SK-N-SH (cell line): ENCODE data around the gene F11R. TPM values are rescaled to one million over a fixed set of nuclear protein-coding genes. Genes with fewer than 3 reads are reported as not detected.

Source experiments
- CTCF ChIA-PET: fragments of 300-600, 350-600 bp; formaldehyde crosslinking; extraction: SDS; loops from one replicate; lab custom pipeline; 2021; lab: Yijun Ruan, JAX
- POLR2A ChIA-PET: fragments of 350-600 bp; sonication (Branson Sonifier 250); formaldehyde crosslinking; extraction: SDS; loops from one replicate; lab custom pipeline; 2020; ENCODE audit warnings: antibody characterized with exemption, inconsistent platforms; lab: Yijun Ruan, JAX
- DNase-seq: peaks from one replicate; pipeline ENCODE4 v3.0.0; 2012
- H2AFZ ChIP-seq: fragments of 200-600 bp; sonication (generic); 2 replicates; pipeline ENCODE4 v1.8.1; 2016; ENCODE audit warnings: antibody characterized with exemption, mild to moderate bottlenecking, low read depth
- H3F3A ChIP-seq: fragments of 200-600 bp; sonication (generic); replicated peaks from 2 replicates; pipeline ENCODE3; 2016; ENCODE audit warnings: antibody characterized with exemption, mild to moderate bottlenecking; ENCODE audit not compliant: insufficient read depth
- H3K27ac ChIP-seq, 2 experiments: fragments of 200-500 bp in 1 of 2; fragments of 200-600 bp in 1 of 2; sonication (Bioruptor generic) in 1 of 2; sonication (generic), shearing (Covaris generic) in 1 of 2; 2 replicates each; pipeline versions ENCODE4 v1.5.1 to v1.6.1; 2014 to 2016; ENCODE audit warnings: low read depth in 2 of 2, inconsistent platforms in 1 of 2, low read length in 1 of 2, mild to moderate bottlenecking in 1 of 2, mixed read lengths in 1 of 2
- H3K27me3 ChIP-seq: fragments of 200-600 bp; sonication (generic), shearing (Covaris generic); 2 replicates; pipeline ENCODE4 v1.6.1; 2016; ENCODE audit warnings: mixed run types; ENCODE audit not compliant: insufficient read depth
- H3K36me3 ChIP-seq, 2 experiments: fragments of 200-500 bp in 1 of 2; fragments of 200-600 bp in 1 of 2; sonication (Bioruptor generic) in 1 of 2; sonication (generic) in 1 of 2; replicated peaks in 1 of 2; 2 replicates each; pipeline versions ENCODE3 to v1.5.1; 2014 to 2016; ENCODE audit warnings: low read length in 1 of 2, mild to moderate bottlenecking in 1 of 2; ENCODE audit not compliant: insufficient read depth in 2 of 2, control insufficient read depth in 1 of 2
- H3K4me1 ChIP-seq, 2 experiments: fragments of 200-500 bp in 1 of 2; fragments of 200-600 bp in 1 of 2; sonication (Bioruptor generic) in 1 of 2; sonication (generic), shearing (Covaris generic) in 1 of 2; 2 replicates each; pipeline versions ENCODE4 v1.5.1 to v1.6.1; 2014 to 2016; ENCODE audit warnings: low read depth in 1 of 2, low read length in 1 of 2, mixed run types in 1 of 2; ENCODE audit not compliant: insufficient read depth in 2 of 2, control insufficient read depth in 1 of 2
- H3K4me2 ChIP-seq: fragments of 200-600 bp; sonication (generic), shearing (Covaris generic); 2 replicates; pipeline ENCODE4 v1.6.1; 2017; ENCODE audit warnings: mixed run types
- H3K4me3 ChIP-seq, 2 experiments: fragments of 200-500 bp in 1 of 2; fragments of 200-600 bp in 1 of 2; sonication (Bioruptor generic) in 1 of 2; sonication (generic), shearing (Covaris generic) in 1 of 2; 2 replicates each; pipeline versions ENCODE4 v1.5.1 to v1.8.1; 2014 to 2016; ENCODE audit warnings: low read depth in 2 of 2, inconsistent platforms in 1 of 2, low read length in 1 of 2, mild to moderate bottlenecking in 1 of 2, mixed read lengths in 1 of 2, moderate library complexity in 1 of 2
- H3K79me2 ChIP-seq: fragments of 200-600 bp; sonication (generic); 2 replicates; pipeline ENCODE4 v1.8.1; 2017; ENCODE audit warnings: mild to moderate bottlenecking; ENCODE audit not compliant: insufficient read depth
- H3K9ac ChIP-seq: fragments of 200-600 bp; sonication (generic); 2 replicates; pipeline ENCODE4 v1.6.1; 2017; ENCODE audit warnings: mixed run types
- H3K9me2 ChIP-seq: fragments of 200-600 bp; sonication (generic); 2 replicates; pipeline ENCODE4 v1.6.1; 2017; ENCODE audit warnings: mixed run types
- H3K9me3 ChIP-seq: fragments of 200-600 bp; sonication (generic); 2 replicates; pipeline ENCODE4 v1.6.1; 2017; ENCODE audit warnings: mixed run types, mild to moderate bottlenecking, moderate library complexity
- H4K20me1 ChIP-seq: fragments of 200-600 bp; sonication (generic); 2 replicates; pipeline ENCODE4 v1.6.1; 2017; ENCODE audit warnings: mild to moderate bottlenecking, mixed run types; ENCODE audit not compliant: insufficient read depth
- CHD2 ChIP-seq: fragments of 150-350 bp; IDR thresholded peaks from 2 replicates; pipeline ENCODE4 v1.6.1; 2018; ENCODE audit warnings: low read length; ENCODE audit not compliant: partially characterized antibody
- EP300 ChIP-seq, 2 experiments: IDR thresholded peaks; 2 replicates each; pipeline versions ENCODE4 v1.4.0 to v1.6.1; 2012; ENCODE audit warnings: borderline replicate concordance in 1 of 2, low read depth in 1 of 2, low read length in 1 of 2
- FOSL2 ChIP-seq: IDR thresholded peaks from 2 replicates; pipeline ENCODE4 v1.4.0; 2012; ENCODE audit warnings: low read depth, mild to moderate bottlenecking, moderate library complexity, borderline replicate concordance
- FOXJ3 ChIP-seq: sonication (generic); formaldehyde crosslinking; IDR thresholded peaks from 2 replicates; pipeline ENCODE4 v1.5.1; 2020; ENCODE audit warnings: mild to moderate bottlenecking, missing genetic modification reagents
- FOXM1 ChIP-seq: IDR thresholded peaks from 2 replicates; pipeline ENCODE4 v1.4.0; 2012; ENCODE audit warnings: low read depth, mild to moderate bottlenecking
- JUND ChIP-seq: IDR thresholded peaks from 2 replicates; pipeline ENCODE4 v1.4.0; 2012
- MXI1 ChIP-seq: IDR thresholded peaks from 2 replicates; pipeline ENCODE4 v1.6.1; 2012; ENCODE audit warnings: mild to moderate bottlenecking, low read depth, low read length, improper control_type of control experiment
- NFIC ChIP-seq: IDR thresholded peaks from 2 replicates; pipeline ENCODE4 v1.4.0; 2012; ENCODE audit warnings: borderline replicate concordance
- PBX3 ChIP-seq: IDR thresholded peaks from 2 replicates; pipeline ENCODE4; 2012
- RXRA ChIP-seq: IDR thresholded peaks from 2 replicates; pipeline ENCODE4 v1.4.0; 2012; ENCODE audit warnings: low read depth, mild to moderate bottlenecking, borderline replicate concordance
- USF1 ChIP-seq: IDR thresholded peaks from 2 replicates; pipeline ENCODE4 v1.4.0; 2012; ENCODE audit warnings: low read depth, borderline replicate concordance
- WGBS: methylation state at CpG from one replicate; pipeline ENCODE4 v1.1.6; 2017; ENCODE audit warnings: low lambda C conversion rate; 5-methylcytosine and 5-hydroxymethylcytosine counted together
- polyA plus RNA-seq, 3 experiments: library from polyadenylated mRNA; depleted of rRNA; stranded (reverse); fragments of >200 nt; gene quantifications; 2 replicates each; pipeline ENCODE4 v1.2.3, GENCODE V29; 2012
- TF ChIP-seq, protein P1 (sequence below): IDR thresholded peaks from 2 replicates; pipeline ENCODE4 v1.4.0; 2012; ENCODE audit warnings: low read depth, borderline replicate concordance
- TF ChIP-seq, protein P2 (sequence below): fragments of 150-350 bp; IDR thresholded peaks from 2 replicates; pipeline ENCODE4 v1.6.1; 2016; ENCODE audit warnings: mild to moderate bottlenecking, low read depth, low read length
- TF ChIP-seq, protein P3 (sequence below): fragments of 150-350 bp; IDR thresholded peaks from 2 replicates; pipeline ENCODE4 v1.6.1; 2017; ENCODE audit warnings: antibody characterized with exemption, low read length, low read depth, borderline replicate concordance

F11R gene
- polyA plus RNA-seq, 1 of the 3 experiments (the other 2 are of a cell fraction): 9.0 TPM

DNA sequence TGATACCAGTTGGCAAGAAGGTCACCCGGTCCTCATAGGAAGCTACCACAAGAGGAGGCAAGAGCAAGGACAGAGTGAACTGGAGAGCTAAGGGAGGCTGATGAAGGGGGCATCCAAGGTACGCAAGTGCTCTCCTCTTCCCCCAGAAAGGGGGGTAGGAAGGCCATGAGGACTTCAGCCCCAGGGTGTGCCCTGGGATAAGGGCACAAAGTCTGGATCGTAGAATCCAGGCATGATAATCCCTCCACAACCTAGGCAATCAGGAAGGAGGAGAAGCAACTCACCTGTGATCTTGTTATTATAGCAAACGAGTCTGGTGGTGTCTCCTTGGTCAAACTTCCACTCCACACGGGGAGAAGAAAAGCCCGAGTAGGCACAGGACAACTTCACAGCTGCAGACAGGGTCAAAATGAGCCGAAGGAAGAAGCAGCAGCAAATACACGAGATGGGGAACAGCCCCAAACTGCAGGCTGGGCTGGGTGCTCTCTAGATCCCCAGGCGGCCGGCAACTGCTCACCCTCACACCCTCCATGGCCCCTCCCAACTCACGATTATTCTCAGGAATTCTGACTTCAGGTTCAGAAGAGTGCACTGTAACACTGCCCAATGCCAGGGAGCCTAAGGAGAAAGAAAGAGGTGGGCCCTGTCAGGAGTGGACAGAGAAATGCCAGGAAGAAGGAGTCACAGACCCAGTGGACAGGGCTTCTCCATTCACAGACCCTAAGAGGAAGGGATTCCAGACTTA is 20.0 kb downstream of the F11R start:
- POLR2A ChIA-PET: interaction anchor here (1.1 kb wide), 1 partner anchor 37 kb away, joined by 11 read pairs; no protein-coding TSS in a partner anchor

GRCh38 chr1:160999376-160999775 is 21.6 kb downstream of the F11R start:
- H3K4me2 ChIP-seq: no peak overlapping the region
- DNase-seq: no peak
- H3K27ac ChIP-seq: no peak overlapping the region
- POLR2A ChIA-PET: no interaction called here
- CTCF ChIA-PET: interaction anchor here (0.6 to 3.7 kb wide), 2 partner anchors 9 to 72 kb away, joined by 3 to 23 read pairs; no protein-coding TSS in a partner anchor
- no peak overlapping the region for H3K4me3 ChIP-seq
- H3K36me3 ChIP-seq: no peaks in the 10 kb centered on the region
- H3F3A ChIP-seq: peaks cover 12% of the 10 kb centered on the region
- TF ChIP-seq NFIC: no peak
- no peak for TF ChIP-seq MXI1
- TF ChIP-seq, protein P1, sequence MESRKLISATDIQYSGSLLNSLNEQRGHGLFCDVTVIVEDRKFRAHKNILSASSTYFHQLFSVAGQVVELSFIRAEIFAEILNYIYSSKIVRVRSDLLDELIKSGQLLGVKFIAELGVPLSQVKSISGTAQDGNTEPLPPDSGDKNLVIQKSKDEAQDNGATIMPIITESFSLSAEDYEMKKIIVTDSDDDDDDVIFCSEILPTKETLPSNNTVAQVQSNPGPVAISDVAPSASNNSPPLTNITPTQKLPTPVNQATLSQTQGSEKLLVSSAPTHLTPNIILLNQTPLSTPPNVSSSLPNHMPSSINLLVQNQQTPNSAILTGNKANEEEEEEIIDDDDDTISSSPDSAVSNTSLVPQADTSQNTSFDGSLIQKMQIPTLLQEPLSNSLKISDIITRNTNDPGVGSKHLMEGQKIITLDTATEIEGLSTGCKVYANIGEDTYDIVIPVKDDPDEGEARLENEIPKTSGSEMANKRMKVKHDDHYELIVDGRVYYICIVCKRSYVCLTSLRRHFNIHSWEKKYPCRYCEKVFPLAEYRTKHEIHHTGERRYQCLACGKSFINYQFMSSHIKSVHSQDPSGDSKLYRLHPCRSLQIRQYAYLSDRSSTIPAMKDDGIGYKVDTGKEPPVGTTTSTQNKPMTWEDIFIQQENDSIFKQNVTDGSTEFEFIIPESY: no peak
- TF ChIP-seq PBX3: no peak
- no peak for TF ChIP-seq JUND
- TF ChIP-seq EP300 (IDR thresholded peaks at IDR 0.05; ENCODE audit: borderline replicate concordance in 1 of 2, low read depth in 1 of 2, low read length in 1 of 2): no peak
- TF ChIP-seq FOXJ3 (CRISPR knock-in tag): no peak
- TF ChIP-seq, protein P2, sequence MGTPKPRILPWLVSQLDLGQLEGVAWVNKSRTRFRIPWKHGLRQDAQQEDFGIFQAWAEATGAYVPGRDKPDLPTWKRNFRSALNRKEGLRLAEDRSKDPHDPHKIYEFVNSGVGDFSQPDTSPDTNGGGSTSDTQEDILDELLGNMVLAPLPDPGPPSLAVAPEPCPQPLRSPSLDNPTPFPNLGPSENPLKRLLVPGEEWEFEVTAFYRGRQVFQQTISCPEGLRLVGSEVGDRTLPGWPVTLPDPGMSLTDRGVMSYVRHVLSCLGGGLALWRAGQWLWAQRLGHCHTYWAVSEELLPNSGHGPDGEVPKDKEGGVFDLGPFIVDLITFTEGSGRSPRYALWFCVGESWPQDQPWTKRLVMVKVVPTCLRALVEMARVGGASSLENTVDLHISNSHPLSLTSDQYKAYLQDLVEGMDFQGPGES: no peak
- no peak for TF ChIP-seq USF1
- no peak for TF ChIP-seq FOXM1
- H3K4me1 ChIP-seq: peaks cover 0 to 4% of the 10 kb centered on the region in 2 experiments; a peak in 2 of 4 replicates
- no peak overlapping the region for H2AFZ ChIP-seq
- no peaks in the 10 kb centered on the region for H3K79me2 ChIP-seq
- H3K9ac ChIP-seq: no peak overlapping the region
- no peaks in the 10 kb centered on the region for H3K27me3 ChIP-seq
- 90% methylated on average over 2 of the region's 5 CpGs for WGBS
- no peaks in the 10 kb centered on the region for H4K20me1 ChIP-seq
- no peaks in the 10 kb centered on the region for H3K9me3 ChIP-seq
- no peaks in the 10 kb centered on the region for H3K9me2 ChIP-seq

More for the DNA sequence above, 20.0 kb downstream of the F11R start:
- H3K9me2 ChIP-seq: no peaks in the 10 kb centered on the region
- TF ChIP-seq CHD2 (no peak), MXI1 (no peak), NFIC (no peak), RXRA (no peak), FOSL2 (no peak), FOXM1 (no peak)
- TF ChIP-seq, protein P3, sequence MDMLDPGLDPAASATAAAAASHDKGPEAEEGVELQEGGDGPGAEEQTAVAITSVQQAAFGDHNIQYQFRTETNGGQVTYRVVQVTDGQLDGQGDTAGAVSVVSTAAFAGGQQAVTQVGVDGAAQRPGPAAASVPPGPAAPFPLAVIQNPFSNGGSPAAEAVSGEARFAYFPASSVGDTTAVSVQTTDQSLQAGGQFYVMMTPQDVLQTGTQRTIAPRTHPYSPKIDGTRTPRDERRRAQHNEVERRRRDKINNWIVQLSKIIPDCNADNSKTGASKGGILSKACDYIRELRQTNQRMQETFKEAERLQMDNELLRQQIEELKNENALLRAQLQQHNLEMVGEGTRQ: no peak
- peaks cover 7% of the 10 kb centered on the region for H3F3A ChIP-seq
- no peaks in the 10 kb centered on the region; a peak in 2 of 4 replicates for H3K4me1 ChIP-seq
- H3K27me3 ChIP-seq: no peaks in the 10 kb centered on the region
- H3K9me3 ChIP-seq: no peaks in the 10 kb centered on the region
- CTCF ChIA-PET: interaction anchor here (0.9 to 3.7 kb wide), 5 partner anchors 10 to 96 kb away, joined by 3 to 23 read pairs (median 4); no protein-coding TSS in a partner anchor
- DNase-seq: no peak
- no peak overlapping the region for H3K4me2 ChIP-seq
- no peaks in the 10 kb centered on the region for H4K20me1 ChIP-seq
- no peak overlapping the region for H3K9ac ChIP-seq
- WGBS: 65% methylated on average over 11 of the region's 11 CpGs
- no peak overlapping the region for H2AFZ ChIP-seq
- H3K4me3 ChIP-seq: no peak overlapping the region
- H3K79me2 ChIP-seq: no peaks in the 10 kb centered on the region
- no peak overlapping the region for H3K27ac ChIP-seq
- no peaks in the 10 kb centered on the region for H3K36me3 ChIP-seq
